HepG2 (cell line): ENCODE results near the gene ELAPOR1. TPM values are rescaled to one million over a fixed set of nuclear protein-coding genes. Genes with fewer than 3 reads are reported as not detected.

Experiments used
- ELF1 ChIP-seq: sonication (generic); formaldehyde crosslinking; IDR thresholded peaks from 2 replicates; pipeline ENCODE4 v1.4.0; 2020; ENCODE audit warnings: missing genetic modification reagents
- ETV6 ChIP-seq: sonication (generic); formaldehyde crosslinking; conservative IDR thresholded peaks from 2 replicates; pipeline ENCODE4 v1.4.0; 2020; ENCODE audit warnings: missing genetic modification reagents
- GPBP1L1 ChIP-seq: sonication (generic); formaldehyde crosslinking; IDR thresholded peaks from 2 replicates; pipeline ENCODE4 v1.5.0; 2020; ENCODE audit warnings: mild to moderate bottlenecking, missing genetic modification reagents
- GRHL1 ChIP-seq: sonication (generic); formaldehyde crosslinking; conservative IDR thresholded peaks from 2 replicates; pipeline ENCODE4 v1.8.0; 2022; ENCODE audit warnings: missing genetic modification reagents
- HMG20A ChIP-seq: IDR thresholded peaks from 2 replicates; pipeline ENCODE4 v1.6.1; 2016; ENCODE audit warnings: borderline replicate concordance
- NFAT5 ChIP-seq: sonication (generic); formaldehyde crosslinking; IDR thresholded peaks from 2 replicates; pipeline ENCODE4 v1.4.0; 2020; ENCODE audit warnings: missing genetic modification reagents
- RNF2 ChIP-seq: fragments of 450-650 bp; conservative IDR thresholded peaks from 2 replicates; pipeline ENCODE4 v1.6.1; 2016; ENCODE audit warnings: low read depth
- ZFP90 ChIP-seq: sonication (generic); formaldehyde crosslinking; IDR thresholded peaks from 2 replicates; pipeline ENCODE4 v1.8.0; 2022; ENCODE audit warnings: missing genetic modification reagents, mild to moderate bottlenecking, inconsistent platforms, borderline replicate concordance
- ZSCAN31 ChIP-seq: sonication (generic); formaldehyde crosslinking; IDR thresholded peaks from 2 replicates; pipeline ENCODE4 v1.5.0; 2020; ENCODE audit warnings: low read depth, mild to moderate bottlenecking, missing genetic modification reagents
- ZUFSP ChIP-seq: sonication (generic); formaldehyde crosslinking; IDR thresholded peaks from 2 replicates; pipeline ENCODE4 v1.9.0; 2021; ENCODE audit warnings: missing genetic modification reagents, mild to moderate bottlenecking, borderline replicate concordance
- ZXDC ChIP-seq: sonication (generic); formaldehyde crosslinking; IDR thresholded peaks from 2 replicates; pipeline ENCODE4 v1.5.0; 2020; ENCODE audit warnings: mild to moderate bottlenecking, missing genetic modification reagents
- polyA plus RNA-seq, 8 experiments: library from polyadenylated mRNA; depleted of rRNA in 3 of 8; stranded (reverse) in 7 of 8; unstranded in 1 of 8; fragments of >200 nt; fragmentation: Illumina TruSeq in 4 of 8; extraction: Trizol in 4 of 8; gene quantifications; 2 replicates each; pipeline versions ENCODE4 v1.2.1 to v1.2.3, GENCODE V29; 2011 to 2016; ENCODE audit warnings: low read depth in 4 of 8, missing spikeins in 1 of 8, mixed read lengths in 1 of 8; ENCODE audit not compliant: insufficient read depth in 1 of 8
- total RNA-seq, 5 experiments: library from RNA; depleted of rRNA; stranded (reverse); fragments of >200 nt; fragmentation: Illumina TruSeq; extraction: Trizol; gene quantifications; 2 replicates each; pipeline ENCODE4 v1.2.3, GENCODE V29; 2016; ENCODE audit warnings: low read depth in 1 of 5
- TF ChIP-seq, protein P1 (sequence below): sonication (generic); formaldehyde crosslinking; conservative IDR thresholded peaks from 2 replicates; pipeline ENCODE4 v1.4.0; 2020; ENCODE audit warnings: missing genetic modification reagents
- TF ChIP-seq, protein P2 (sequence below): sonication (generic); formaldehyde crosslinking; IDR thresholded peaks from 2 replicates; pipeline ENCODE4 v1.5.0; 2020; ENCODE audit warnings: mild to moderate bottlenecking, low read depth, missing genetic modification reagents, borderline replicate concordance

Gene ELAPOR1
- total and polyA plus RNA-seq, 2 of the 13 experiments (the other 11 are each of a cell fraction or from before 2014, with no cell fraction given), result 0.13 to 0.20 TPM

GRCh38 chr1:109156916-109157385 lies 43.0 kb downstream of the ELAPOR1 start (continued):
- no peak for TF ChIP-seq GPBP1L1 (CRISPR knock-in tag)
- TF ChIP-seq ZXDC (CRISPR knock-in tag), result no peak
- TF ChIP-seq ETV6, result no peak
- no peak for TF ChIP-seq ELF1 (CRISPR knock-in tag)
- TF ChIP-seq ZUFSP, result no peak
- TF ChIP-seq NFAT5 (CRISPR knock-in tag), result no peak
- no peak for TF ChIP-seq GRHL1 (CRISPR knock-in tag)
- no peak for TF ChIP-seq ZFP90
- TF ChIP-seq HMG20A (CRISPR knock-in tag), result 0 out of 2 replicates have a peak, but pooled peaks have one; percentile 30
- TF ChIP-seq, protein P1, sequence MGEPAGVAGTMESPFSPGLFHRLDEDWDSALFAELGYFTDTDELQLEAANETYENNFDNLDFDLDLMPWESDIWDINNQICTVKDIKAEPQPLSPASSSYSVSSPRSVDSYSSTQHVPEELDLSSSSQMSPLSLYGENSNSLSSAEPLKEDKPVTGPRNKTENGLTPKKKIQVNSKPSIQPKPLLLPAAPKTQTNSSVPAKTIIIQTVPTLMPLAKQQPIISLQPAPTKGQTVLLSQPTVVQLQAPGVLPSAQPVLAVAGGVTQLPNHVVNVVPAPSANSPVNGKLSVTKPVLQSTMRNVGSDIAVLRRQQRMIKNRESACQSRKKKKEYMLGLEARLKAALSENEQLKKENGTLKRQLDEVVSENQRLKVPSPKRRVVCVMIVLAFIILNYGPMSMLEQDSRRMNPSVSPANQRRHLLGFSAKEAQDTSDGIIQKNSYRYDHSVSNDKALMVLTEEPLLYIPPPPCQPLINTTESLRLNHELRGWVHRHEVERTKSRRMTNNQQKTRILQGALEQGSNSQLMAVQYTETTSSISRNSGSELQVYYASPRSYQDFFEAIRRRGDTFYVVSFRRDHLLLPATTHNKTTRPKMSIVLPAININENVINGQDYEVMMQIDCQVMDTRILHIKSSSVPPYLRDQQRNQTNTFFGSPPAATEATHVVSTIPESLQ, result no peak
- TF ChIP-seq ZSCAN31, result 0 out of 2 replicates have a peak, but pooled peaks have one; percentile 52
- TF ChIP-seq, protein P2, sequence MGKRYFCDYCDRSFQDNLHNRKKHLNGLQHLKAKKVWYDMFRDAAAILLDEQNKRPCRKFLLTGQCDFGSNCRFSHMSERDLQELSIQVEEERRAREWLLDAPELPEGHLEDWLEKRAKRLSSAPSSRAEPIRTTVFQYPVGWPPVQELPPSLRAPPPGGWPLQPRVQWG (CRISPR knock-in tag), result no peak
- no peak for TF ChIP-seq RNF2
